K562 (cell line): ENCODE measurements around the gene TLR8. TPM values are rescaled to one million over a fixed set of nuclear protein-coding genes. Genes with fewer than 3 reads are reported as not detected.

ENCODE experiments used
- ATAC-seq: fragments of 200-7000 bp; cut with Tn5 transposase; 3 replicates; pipeline ENCODE4 v1.9.1; 2020; ENCODE audit warnings: moderate library complexity
- BruUV-seq: library from RNA; stranded (reverse); fragments of 400-500 nt; replicated peaks from 2 replicates; lab custom pipeline; 2021; lab: Mats Ljungman, UMichigan
- CTCF ChIA-PET: fragments of 300-600 bp; formaldehyde crosslinking; extraction: SDS; loops from one replicate; lab custom pipeline; 2021; ENCODE audit warnings: low intra/inter-chr PET ratio; lab: Yijun Ruan, JAX
- POLR2A ChIA-PET: fragments of 300-600, 350-650 bp; sonication (Branson Sonifier 250); formaldehyde crosslinking; extraction: SDS; loops from one replicate; lab custom pipeline; 2021; ENCODE audit warnings: antibody characterized with exemption, inconsistent platforms; lab: Yijun Ruan, JAX
- DNase-seq, 4 experiments: peaks; one replicate each; pipeline versions ENCODE4 v3.0.0 to v3.0.0-alpha.2; 2011 to 2018; ENCODE audit warnings: low spot score in 3 of 4, mixed read lengths in 3 of 4; ENCODE audit errors: extremely low read depth in 1 of 4
- FAIRE-seq: peaks from 2 replicates; lab custom pipeline; 2011; peaks lifted over from hg19 to GRCh38; lab: Jason Lieb, UNC
- H2AFZ ChIP-seq: 2 replicates; pipeline ENCODE4 v1.6.0; 2011; ENCODE audit warnings: low read depth, low read length, control low read depth, inconsistent platforms
- H3K27ac ChIP-seq: fragments of 200-600 bp; 3 replicates; pipeline ENCODE4 v1.8.0; 2011; ENCODE audit warnings: low read depth, mild to moderate bottlenecking, control low read depth, inconsistent platforms, low read length, moderate library complexity, mixed read lengths; ENCODE audit errors: extremely low read depth
- H3K27me3 ChIP-seq, 2 experiments: fragments of 300-600 bp in 1 of 2; 2 replicates in 1 of 2; 3 replicates in 1 of 2; pipeline versions ENCODE4 v1.6.0 to v1.8.0; 2011; ENCODE audit warnings: inconsistent platforms in 2 of 2, low read length in 2 of 2, mild to moderate bottlenecking in 1 of 2, mixed read lengths in 1 of 2, moderate library complexity in 1 of 2; ENCODE audit not compliant: control insufficient read depth in 2 of 2, insufficient read depth in 2 of 2
- H3K36me3 ChIP-seq: fragments of 300-600 bp; 3 replicates; pipeline ENCODE4 v1.8.0; 2011; ENCODE audit warnings: mild to moderate bottlenecking, low read length, inconsistent platforms; ENCODE audit not compliant: control insufficient read depth, insufficient read depth
- H3K4me1 ChIP-seq, 2 experiments: fragments of 200-600 bp in 1 of 2; replicated peaks in 1 of 2; 2 replicates in 1 of 2; 3 replicates in 1 of 2; pipeline versions ENCODE4 v1.5.1 to v1.8.0; 2011; ENCODE audit warnings: inconsistent platforms in 2 of 2, low read length in 2 of 2, mild to moderate bottlenecking in 1 of 2, mixed read lengths in 1 of 2, moderate library complexity in 1 of 2; ENCODE audit not compliant: control insufficient read depth in 2 of 2, insufficient read depth in 2 of 2
- H3K4me2 ChIP-seq: 2 replicates; pipeline ENCODE4 v1.6.1; 2011; ENCODE audit warnings: low read length, control low read depth, inconsistent platforms, mixed read lengths; ENCODE audit not compliant: insufficient read depth
- H3K4me3 ChIP-seq: fragments of 200-600 bp; sonication (generic), shearing (Covaris generic); 2 replicates; pipeline ENCODE4 v1.5.1; 2016; ENCODE audit warnings: control low read depth, inconsistent platforms
- H3K79me2 ChIP-seq: fragments of 200-600 bp; 3 replicates; pipeline ENCODE4 v1.8.0; 2011; ENCODE audit warnings: low read length, inconsistent platforms; ENCODE audit not compliant: control insufficient read depth, insufficient read depth
- H3K9ac ChIP-seq, 2 experiments: 2 replicates each; pipeline versions ENCODE4 v1.6.0 to v1.6.1; 2011; ENCODE audit warnings: low read depth in 2 of 2, low read length in 2 of 2, control low read depth in 1 of 2, inconsistent platforms in 1 of 2, mild to moderate bottlenecking in 1 of 2, mixed read lengths in 1 of 2; ENCODE audit not compliant: insufficient read depth in 1 of 2
- H3K9me1 ChIP-seq: one replicate; pipeline ENCODE4 v1.6.0; 2011; ENCODE audit warnings: inconsistent platforms, mild to moderate bottlenecking, low read length, moderate library complexity; ENCODE audit not compliant: control insufficient read depth, insufficient read depth
- H3K9me3 ChIP-seq: replicated peaks from 2 replicates; pipeline ENCODE4 v1.5.1; 2011; ENCODE audit warnings: low read depth, low read length, inconsistent platforms; ENCODE audit not compliant: control insufficient read depth, insufficient read depth
- H4K20me1 ChIP-seq: replicated peaks from 2 replicates; pipeline ENCODE4 v1.6.1; 2011; ENCODE audit warnings: low read length, inconsistent platforms, mixed read lengths; ENCODE audit not compliant: control insufficient read depth, insufficient read depth
- BHLHE40 ChIP-seq: IDR thresholded peaks from 2 replicates; pipeline ENCODE4 v1.6.1; 2011; ENCODE audit warnings: low read length, improper control_type of control experiment
- L3MBTL2 ChIP-seq: fragments of 450-650 bp; IDR thresholded peaks from 2 replicates; pipeline ENCODE4 v1.6.1; 2016; ENCODE audit warnings: mild to moderate bottlenecking, moderate library complexity
- NRF1 ChIP-seq, 2 experiments: fragments of 450-650 bp; IDR thresholded peaks in 1 of 2; conservative IDR thresholded peaks in 1 of 2; 2 replicates each; pipeline ENCODE4 v1.6.1; 2014; ENCODE audit warnings: mild to moderate bottlenecking in 2 of 2
- RAD21 ChIP-seq, 2 experiments: fragments of 250-450 bp in 1 of 2; fragments of 450-650 bp in 1 of 2; sonication (Bioruptor Pico) in 1 of 2; formaldehyde crosslinking in 1 of 2; IDR thresholded peaks in 1 of 2; conservative IDR thresholded peaks in 1 of 2; 2 replicates each; pipeline versions ENCODE4 v1.4.0 to v1.8.0; 2020 to 2022; ENCODE audit warnings: mild to moderate bottlenecking in 2 of 2, moderate library complexity in 1 of 2
- TBP ChIP-seq: optimal IDR thresholded peaks from 2 replicates; pipeline ENCODE3; 2011; ENCODE audit warnings: low read depth, low read length, improper control_type of control experiment
- WGBS: fragments of 100-300 bp; shearing (Covaris generic); methylation state at CpG from one replicate; pipeline ENCODE4 v1.1.6; 2016; ENCODE audit warnings: low coverage, mixed read lengths; ENCODE audit not compliant: insufficient coverage; ENCODE audit errors: missing lambda C conversion rate; 5-methylcytosine and 5-hydroxymethylcytosine counted together
- in situ Hi-C: fragments of 300-500 bp; cut with MboI; formaldehyde crosslinking; loops from 4 replicates; pipeline ENCODE4 v1.15.0; 2018; ENCODE audit warnings: inconsistent platforms, mixed read lengths
- intact Hi-C: fragments of 100-400 bp; cut with micrococcal nuclease; formaldehyde crosslinking; loops from 2 replicates; pipeline ENCODE4 v1.14.2; 2022
- polyA plus RNA-seq, 8 experiments: library from polyadenylated mRNA; depleted of rRNA in 4 of 8; stranded (reverse) in 5 of 8; unstranded in 3 of 8; fragments of >200 nt; fragmentation: Nextera tagmentation in 2 of 8; fragmentation: Illumina TruSeq in 1 of 8; extraction: Ambion mirVana in 2 of 8; extraction: Trizol in 1 of 8; gene quantifications; 2 replicates each; pipeline versions ENCODE4 v1.2.1 to v1.2.3, GENCODE V29; 2011 to 2014; ENCODE audit warnings: inconsistent platforms in 1 of 8, missing spikeins in 1 of 8
- total RNA-seq, 7 experiments: library from RNA; depleted of rRNA in 6 of 7; stranded (reverse); fragments of >200 nt in 6 of 7; fragmentation: Illumina TruSeq in 2 of 7; extraction: Trizol in 2 of 7; gene quantifications; 2 replicates each; pipeline versions ENCODE4 v1.2.1 to v1.2.3, GENCODE V29; 2011 to 2021; ENCODE audit warnings: low replicate concordance in 1 of 7
- TF ChIP-seq, protein P1 (sequence below): fragments of 450-650 bp; IDR thresholded peaks from 2 replicates; pipeline ENCODE4 v1.6.1; 2016; ENCODE audit warnings: mild to moderate bottlenecking, moderate library complexity
- TF ChIP-seq, protein P2 (sequence below): fragments of 450-650 bp; formaldehyde crosslinking; IDR thresholded peaks from 2 replicates; pipeline ENCODE4 v1.4.0; 2022; ENCODE audit warnings: missing genetic modification characterization
- TF ChIP-seq, protein P3 (sequence below): fragments of 450-650 bp; formaldehyde crosslinking; IDR thresholded peaks from 2 replicates; pipeline ENCODE4 v1.4.0; 2020; ENCODE audit warnings: mild to moderate bottlenecking, moderate library complexity

Gene TLR8
- total and polyA plus RNA-seq, 9 of the 15 experiments (the other 6 are each of a cell fraction or from before 2014, with no cell fraction given): not detected

DNA sequence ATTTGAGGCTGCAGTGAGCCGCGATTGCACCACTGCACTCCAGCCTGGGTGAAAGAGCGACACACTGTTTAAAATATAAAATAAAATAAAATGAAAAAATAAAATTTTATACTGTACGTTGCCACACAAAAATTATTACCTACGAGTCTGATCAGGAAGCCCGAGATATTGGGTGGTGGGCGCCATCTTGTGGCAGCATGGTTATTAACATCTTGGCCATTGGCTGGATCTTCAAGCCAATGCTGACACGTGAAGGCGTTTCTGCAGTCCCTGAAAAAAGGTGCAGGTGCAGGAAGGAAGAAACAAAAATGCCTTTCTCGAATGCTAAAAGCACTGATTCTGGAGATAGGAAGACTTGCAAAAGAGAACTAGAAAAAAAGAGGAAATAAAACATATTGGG, 4.9 kb upstream of the TLR8 start:
- no peaks in the 10 kb centered on the region for H3K27me3 ChIP-seq
- FAIRE-seq (peak; percentile 90), DNase-seq (peak; percentile 65 to 75 (median 69)), ATAC-seq (peak; percentile 90)
- H3K27ac ChIP-seq: no peak overlapping the region
- no TSS peak for BruUV-seq
- no peak overlapping the region for H3K4me2 ChIP-seq
- 6% methylated on average over 10 of the region's 10 CpGs for WGBS
- no peak overlapping the region for H3K9ac ChIP-seq
- CTCF ChIA-PET: no interaction called here
- H3K36me3 ChIP-seq: no peaks in the 10 kb centered on the region
- no peak overlapping the region for H3K4me3 ChIP-seq
- no peaks in the 10 kb centered on the region for H4K20me1 ChIP-seq
- H2AFZ ChIP-seq: peak overlapping the region; percentile 24; the same call in 1 of the 2 replicates
- intact Hi-C loops (no loop called here), in situ Hi-C loops (no loop called here)
- no peaks in the 10 kb centered on the region for H3K9me1 ChIP-seq
- POLR2A ChIA-PET: no interaction called here
- H3K9me3 ChIP-seq: no peaks in the 10 kb centered on the region
- H3K4me1 ChIP-seq: no peaks in the 10 kb centered on the region; a peak in 1 of 5 replicates
- no peaks in the 10 kb centered on the region for H3K79me2 ChIP-seq
- TF ChIP-seq NRF1 (conservative IDR thresholded peaks at IDR 0.05 in 1 of 2, IDR thresholded peaks at IDR 0.05 in 1 of 2) (no peak), RAD21 (CRISPR knock-in tag; conservative IDR thresholded peaks at IDR 0.05 in 1 of 2, IDR thresholded peaks at IDR 0.05 in 1 of 2) (peak; percentile 43 to 47; a peak in 3 of 4 replicates), L3MBTL2 (peak; percentile 85), BHLHE40 (0 out of 2 replicates have a peak, but pooled peaks have one; percentile 4), TBP (no peak)
- TF ChIP-seq, protein P1, sequence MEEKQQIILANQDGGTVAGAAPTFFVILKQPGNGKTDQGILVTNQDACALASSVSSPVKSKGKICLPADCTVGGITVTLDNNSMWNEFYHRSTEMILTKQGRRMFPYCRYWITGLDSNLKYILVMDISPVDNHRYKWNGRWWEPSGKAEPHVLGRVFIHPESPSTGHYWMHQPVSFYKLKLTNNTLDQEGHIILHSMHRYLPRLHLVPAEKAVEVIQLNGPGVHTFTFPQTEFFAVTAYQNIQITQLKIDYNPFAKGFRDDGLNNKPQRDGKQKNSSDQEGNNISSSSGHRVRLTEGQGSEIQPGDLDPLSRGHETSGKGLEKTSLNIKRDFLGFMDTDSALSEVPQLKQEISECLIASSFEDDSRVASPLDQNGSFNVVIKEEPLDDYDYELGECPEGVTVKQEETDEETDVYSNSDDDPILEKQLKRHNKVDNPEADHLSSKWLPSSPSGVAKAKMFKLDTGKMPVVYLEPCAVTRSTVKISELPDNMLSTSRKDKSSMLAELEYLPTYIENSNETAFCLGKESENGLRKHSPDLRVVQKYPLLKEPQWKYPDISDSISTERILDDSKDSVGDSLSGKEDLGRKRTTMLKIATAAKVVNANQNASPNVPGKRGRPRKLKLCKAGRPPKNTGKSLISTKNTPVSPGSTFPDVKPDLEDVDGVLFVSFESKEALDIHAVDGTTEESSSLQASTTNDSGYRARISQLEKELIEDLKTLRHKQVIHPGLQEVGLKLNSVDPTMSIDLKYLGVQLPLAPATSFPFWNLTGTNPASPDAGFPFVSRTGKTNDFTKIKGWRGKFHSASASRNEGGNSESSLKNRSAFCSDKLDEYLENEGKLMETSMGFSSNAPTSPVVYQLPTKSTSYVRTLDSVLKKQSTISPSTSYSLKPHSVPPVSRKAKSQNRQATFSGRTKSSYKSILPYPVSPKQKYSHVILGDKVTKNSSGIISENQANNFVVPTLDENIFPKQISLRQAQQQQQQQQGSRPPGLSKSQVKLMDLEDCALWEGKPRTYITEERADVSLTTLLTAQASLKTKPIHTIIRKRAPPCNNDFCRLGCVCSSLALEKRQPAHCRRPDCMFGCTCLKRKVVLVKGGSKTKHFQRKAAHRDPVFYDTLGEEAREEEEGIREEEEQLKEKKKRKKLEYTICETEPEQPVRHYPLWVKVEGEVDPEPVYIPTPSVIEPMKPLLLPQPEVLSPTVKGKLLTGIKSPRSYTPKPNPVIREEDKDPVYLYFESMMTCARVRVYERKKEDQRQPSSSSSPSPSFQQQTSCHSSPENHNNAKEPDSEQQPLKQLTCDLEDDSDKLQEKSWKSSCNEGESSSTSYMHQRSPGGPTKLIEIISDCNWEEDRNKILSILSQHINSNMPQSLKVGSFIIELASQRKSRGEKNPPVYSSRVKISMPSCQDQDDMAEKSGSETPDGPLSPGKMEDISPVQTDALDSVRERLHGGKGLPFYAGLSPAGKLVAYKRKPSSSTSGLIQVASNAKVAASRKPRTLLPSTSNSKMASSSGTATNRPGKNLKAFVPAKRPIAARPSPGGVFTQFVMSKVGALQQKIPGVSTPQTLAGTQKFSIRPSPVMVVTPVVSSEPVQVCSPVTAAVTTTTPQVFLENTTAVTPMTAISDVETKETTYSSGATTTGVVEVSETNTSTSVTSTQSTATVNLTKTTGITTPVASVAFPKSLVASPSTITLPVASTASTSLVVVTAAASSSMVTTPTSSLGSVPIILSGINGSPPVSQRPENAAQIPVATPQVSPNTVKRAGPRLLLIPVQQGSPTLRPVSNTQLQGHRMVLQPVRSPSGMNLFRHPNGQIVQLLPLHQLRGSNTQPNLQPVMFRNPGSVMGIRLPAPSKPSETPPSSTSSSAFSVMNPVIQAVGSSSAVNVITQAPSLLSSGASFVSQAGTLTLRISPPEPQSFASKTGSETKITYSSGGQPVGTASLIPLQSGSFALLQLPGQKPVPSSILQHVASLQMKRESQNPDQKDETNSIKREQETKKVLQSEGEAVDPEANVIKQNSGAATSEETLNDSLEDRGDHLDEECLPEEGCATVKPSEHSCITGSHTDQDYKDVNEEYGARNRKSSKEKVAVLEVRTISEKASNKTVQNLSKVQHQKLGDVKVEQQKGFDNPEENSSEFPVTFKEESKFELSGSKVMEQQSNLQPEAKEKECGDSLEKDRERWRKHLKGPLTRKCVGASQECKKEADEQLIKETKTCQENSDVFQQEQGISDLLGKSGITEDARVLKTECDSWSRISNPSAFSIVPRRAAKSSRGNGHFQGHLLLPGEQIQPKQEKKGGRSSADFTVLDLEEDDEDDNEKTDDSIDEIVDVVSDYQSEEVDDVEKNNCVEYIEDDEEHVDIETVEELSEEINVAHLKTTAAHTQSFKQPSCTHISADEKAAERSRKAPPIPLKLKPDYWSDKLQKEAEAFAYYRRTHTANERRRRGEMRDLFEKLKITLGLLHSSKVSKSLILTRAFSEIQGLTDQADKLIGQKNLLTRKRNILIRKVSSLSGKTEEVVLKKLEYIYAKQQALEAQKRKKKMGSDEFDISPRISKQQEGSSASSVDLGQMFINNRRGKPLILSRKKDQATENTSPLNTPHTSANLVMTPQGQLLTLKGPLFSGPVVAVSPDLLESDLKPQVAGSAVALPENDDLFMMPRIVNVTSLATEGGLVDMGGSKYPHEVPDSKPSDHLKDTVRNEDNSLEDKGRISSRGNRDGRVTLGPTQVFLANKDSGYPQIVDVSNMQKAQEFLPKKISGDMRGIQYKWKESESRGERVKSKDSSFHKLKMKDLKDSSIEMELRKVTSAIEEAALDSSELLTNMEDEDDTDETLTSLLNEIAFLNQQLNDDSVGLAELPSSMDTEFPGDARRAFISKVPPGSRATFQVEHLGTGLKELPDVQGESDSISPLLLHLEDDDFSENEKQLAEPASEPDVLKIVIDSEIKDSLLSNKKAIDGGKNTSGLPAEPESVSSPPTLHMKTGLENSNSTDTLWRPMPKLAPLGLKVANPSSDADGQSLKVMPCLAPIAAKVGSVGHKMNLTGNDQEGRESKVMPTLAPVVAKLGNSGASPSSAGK: peak; percentile 65
- TF ChIP-seq, protein P2, sequence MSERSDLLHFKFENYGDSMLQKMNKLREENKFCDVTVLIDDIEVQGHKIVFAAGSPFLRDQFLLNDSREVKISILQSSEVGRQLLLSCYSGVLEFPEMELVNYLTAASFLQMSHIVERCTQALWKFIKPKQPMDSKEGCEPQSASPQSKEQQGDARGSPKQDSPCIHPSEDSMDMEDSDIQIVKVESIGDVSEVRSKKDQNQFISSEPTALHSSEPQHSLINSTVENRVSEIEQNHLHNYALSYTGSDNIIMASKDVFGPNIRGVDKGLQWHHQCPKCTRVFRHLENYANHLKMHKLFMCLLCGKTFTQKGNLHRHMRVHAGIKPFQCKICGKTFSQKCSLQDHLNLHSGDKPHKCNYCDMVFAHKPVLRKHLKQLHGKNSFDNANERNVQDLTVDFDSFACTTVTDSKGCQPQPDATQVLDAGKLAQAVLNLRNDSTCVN (CRISPR knock-in tag): 0 out of 2 replicates have a peak, but pooled peaks have one; percentile 74
- TF ChIP-seq, protein P3, sequence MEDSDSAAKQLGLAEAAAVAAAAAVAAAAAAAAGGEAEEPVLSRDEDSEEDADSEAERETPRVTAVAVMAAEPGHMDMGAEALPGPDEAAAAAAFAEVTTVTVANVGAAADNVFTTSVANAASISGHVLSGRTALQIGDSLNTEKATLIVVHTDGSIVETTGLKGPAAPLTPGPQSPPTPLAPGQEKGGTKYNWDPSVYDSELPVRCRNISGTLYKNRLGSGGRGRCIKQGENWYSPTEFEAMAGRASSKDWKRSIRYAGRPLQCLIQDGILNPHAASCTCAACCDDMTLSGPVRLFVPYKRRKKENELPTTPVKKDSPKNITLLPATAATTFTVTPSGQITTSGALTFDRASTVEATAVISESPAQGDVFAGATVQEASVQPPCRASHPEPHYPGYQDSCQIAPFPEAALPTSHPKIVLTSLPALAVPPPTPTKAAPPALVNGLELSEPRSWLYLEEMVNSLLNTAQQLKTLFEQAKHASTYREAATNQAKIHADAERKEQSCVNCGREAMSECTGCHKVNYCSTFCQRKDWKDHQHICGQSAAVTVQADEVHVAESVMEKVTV (CRISPR knock-in tag): 0 out of 2 replicates have a peak, but pooled peaks have one; percentile 14
